GM12892 (cell line): ENCODE data around the gene MISP.

Experiments used
- POLR2A ChIP-seq: IDR thresholded peaks from 2 replicates; pipeline ENCODE4 v1.6.1; 2011; ENCODE audit warnings: low read depth, low read length, control low read depth
- POLR2AphosphoS5 ChIP-seq: IDR thresholded peaks from 2 replicates; pipeline ENCODE4 v1.6.1; 2011; ENCODE audit warnings: low read depth, low read length, control low read depth

GRCh38 chr19:763181-763580, 12.3 kb downstream of the MISP start:
- TF ChIP-seq POLR2A (no peak), POLR2AphosphoS5 (no peak)
